ENCODE results near the gene NSUN4.

DNA sequence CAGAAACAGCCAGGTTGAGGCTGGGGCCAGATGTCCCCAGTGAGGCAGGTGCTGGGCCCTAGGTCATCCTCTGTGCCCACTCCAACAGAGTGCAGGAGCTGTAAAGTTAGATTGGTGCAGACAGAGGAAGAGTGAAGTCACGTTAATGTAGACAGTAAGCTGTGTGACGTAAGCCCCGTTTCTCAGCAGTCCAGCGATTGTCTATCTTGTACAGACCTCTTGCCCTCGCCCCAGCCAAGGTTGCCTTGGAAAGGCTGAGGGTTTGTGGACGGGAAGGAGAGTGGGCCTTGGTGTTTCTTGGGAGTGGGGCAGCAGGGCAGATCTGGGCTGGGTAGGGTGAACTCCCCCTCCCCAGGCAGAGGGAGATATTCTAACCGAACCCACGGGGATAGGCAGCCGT, 67.0 kb downstream of the NSUN4 start:
- TF ChIP-seq POLR2AphosphoS5 (IDR thresholded peaks at IDR 0.05; ENCODE audit: borderline replicate concordance, low read depth, low read length) (no peak), EZH2 (IDR thresholded peaks at IDR 0.05) (no peak), FOXP2 (optimal IDR thresholded peaks at IDR 0.05; ENCODE audit: control extremely low read depth, extremely low read length, insufficient read depth) (no peak)
